H4 (cell line): Measurements from ENCODE around the gene TTC39B. TPM values are rescaled to one million over a fixed set of nuclear protein-coding genes. Genes with fewer than 3 reads are reported as not detected.
"Not testable (repeated sequence)": the region's sequence is repeated elsewhere in the genome, so short reads cannot be mapped to it uniquely, and the experiment has no call there.

Source experiments
- DNase-seq: peaks from one replicate; pipeline ENCODE4 v3.0.0-alpha.2; 2015; ENCODE audit warnings: low spot score
- total RNA-seq: library from RNA; depleted of rRNA; stranded (reverse); fragments of >200 nt; shearing (Covaris generic); gene quantifications from 2 replicates; pipeline ENCODE4 v1.2.3, GENCODE V29; 2014

The TTC39B gene
- total RNA-seq, 1 experiment from 2014 or later = 7.7 TPM

DNA sequence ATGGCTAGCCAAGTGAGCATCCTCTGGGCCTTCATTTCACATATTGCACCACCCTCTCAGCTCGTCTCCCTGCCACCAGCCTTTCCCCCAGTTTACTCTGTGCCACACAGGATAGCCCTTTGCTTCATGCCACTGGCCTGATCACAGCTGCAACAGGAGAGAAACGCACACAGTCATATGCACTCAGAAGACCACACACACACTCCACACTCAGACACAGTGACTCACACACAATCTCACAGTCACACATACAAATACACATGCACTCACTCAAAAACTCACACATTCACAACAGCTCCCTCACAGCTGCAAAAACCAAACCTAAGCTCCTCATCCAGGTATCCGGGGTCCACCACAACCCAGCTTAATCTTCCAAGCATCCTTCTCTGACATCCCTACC is 38.7 kb downstream of the TTC39B start:
- DNase-seq = no peak

DNA sequence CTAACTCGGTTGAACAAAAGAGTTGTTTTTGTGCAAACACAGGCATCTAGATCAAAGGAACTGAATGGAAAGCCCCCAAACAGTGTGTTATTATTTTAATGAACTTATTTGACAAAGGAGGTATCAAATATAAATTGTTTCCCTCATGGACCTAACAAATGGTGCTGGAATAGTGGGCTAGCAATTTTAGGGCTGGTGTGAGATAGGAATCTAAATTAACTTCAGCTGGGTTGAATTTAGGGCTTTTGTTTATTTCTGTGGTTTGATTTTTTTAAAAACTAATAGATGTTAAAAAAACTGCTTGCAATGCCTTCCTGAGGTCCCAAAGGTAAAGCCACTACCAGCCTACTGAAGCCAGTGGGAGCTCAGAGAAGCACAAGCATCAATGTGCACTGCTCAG is 42.1 kb downstream of the TTC39B start:
- no peak for DNase-seq

- no peak for DNase-seq
Measured at GRCh38 chr9:15262581-15262980, 44.4 kb downstream of the TTC39B start.

DNA sequence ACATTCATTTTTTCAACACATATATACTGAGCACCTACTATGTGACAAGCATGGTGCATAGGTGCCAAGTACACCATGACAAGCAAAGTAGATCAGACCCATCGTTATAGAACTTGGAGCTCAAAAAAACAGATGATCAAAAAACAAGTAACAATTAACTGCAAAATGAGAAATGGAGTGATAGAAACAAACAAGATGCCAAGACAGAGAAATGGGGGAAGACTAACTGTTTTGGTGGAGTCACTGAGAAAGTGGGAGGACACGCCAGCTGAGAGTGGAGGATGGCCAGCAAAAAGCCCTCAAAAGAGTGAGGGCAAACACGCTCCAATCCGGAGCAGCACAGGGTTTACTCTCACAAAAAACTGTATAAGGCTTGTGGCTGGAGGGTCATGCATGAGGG is 50.6 kb downstream of the TTC39B start:
- DNase-seq = no peak

DNA sequence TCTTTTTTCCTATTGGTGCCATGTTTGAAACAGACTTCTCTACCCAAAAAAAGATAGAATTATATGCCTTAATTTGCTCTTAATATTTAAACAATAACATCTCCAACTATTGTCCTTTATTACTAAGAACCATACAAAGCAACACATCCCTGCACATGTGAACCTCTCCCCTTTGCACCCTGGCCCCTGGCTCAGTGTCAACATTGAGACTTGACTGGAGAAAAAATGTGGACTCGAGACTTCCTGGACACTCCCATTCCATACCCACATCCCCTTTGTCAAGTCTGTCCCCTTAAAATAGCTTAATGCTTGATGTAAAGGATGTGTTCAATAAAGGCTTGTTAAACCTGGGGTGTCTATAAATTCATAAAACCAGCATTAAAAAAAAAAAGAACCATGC is 53.2 kb downstream of the TTC39B start:
- no peak for DNase-seq

GRCh38 chr9:15253197-15253596 is 53.8 kb downstream of the TTC39B start:
- DNase-seq = no peak

GRCh38 chr9:15249981-15250380 is 57.0 kb downstream of the TTC39B start:
- DNase-seq = no peak

- DNase-seq = peak; percentile 38
Measured at GRCh38 chr9:15249042-15249818, 57.8 kb downstream of the TTC39B start.

DNA sequence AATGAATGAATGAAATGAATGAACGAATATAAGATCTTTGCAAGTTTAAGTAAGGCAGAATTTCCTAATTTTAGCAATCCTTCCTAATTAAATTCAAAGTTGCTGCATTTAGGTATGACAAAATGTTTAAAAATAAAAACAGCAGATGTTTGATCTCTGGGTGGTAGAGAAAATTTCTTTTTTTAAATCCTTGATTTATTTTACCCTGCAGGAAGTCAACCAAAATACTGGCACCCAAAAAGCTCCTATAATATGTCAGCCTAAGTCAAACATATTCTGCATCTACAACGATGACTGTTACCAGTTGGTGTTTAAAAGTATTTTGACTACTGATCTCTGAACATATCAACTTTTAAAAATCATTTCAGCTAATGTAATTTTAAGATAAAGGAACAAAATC is 58.4 kb downstream of the TTC39B start:
- DNase-seq = no peak

- DNase-seq = no peak
Measured at GRCh38 chr9:15248081-15248480, 58.9 kb downstream of the TTC39B start.

- DNase-seq = no peak
Measured at GRCh38 chr9:15246708-15247107, 60.3 kb downstream of the TTC39B start.

DNA sequence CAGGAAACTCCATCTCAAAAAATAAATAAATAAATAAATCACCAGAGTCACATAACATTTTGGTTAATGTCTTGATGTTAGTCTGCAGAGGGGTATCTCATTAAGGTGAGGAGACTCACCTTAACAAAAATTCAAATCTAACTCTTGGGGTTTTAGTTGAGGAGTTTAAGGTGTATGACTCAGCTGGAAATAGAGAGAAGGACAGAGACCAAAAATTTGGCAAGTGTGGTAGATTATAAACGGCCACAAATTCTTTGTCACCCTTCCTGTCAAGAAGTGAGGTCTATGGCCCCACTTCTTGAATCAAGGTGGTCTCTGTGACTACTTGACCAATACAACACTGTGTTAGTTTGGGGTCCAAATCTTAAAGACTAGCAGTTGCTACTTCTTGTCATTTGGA is 60.8 kb downstream of the TTC39B start:
- DNase-seq = no peak

DNA sequence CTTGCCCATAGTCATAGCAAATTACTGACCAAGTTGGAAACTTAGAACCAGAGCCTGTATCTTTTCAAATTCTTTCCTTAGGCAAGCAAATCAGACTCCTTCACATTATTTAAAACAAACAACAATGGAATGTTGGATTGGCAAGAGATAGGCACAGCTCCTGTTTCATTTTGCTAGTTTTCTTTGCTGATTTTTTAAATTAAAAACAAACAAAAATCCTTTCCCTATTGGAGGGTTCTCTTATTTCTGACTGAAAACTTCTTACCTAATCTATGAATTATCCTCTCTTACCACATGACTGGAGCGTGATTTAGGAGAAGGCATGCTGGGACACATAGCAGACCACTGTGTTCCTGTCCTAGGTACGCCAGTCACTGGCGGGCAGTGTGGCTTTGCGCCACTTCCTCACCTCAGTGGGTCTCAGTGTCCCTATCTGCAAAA is 63.0 kb downstream of the TTC39B start:
- DNase-seq = peak; percentile 41

- peak; percentile 33 for DNase-seq
Measured at GRCh38 chr9:15243081-15243480, 63.9 kb downstream of the TTC39B start.

DNA sequence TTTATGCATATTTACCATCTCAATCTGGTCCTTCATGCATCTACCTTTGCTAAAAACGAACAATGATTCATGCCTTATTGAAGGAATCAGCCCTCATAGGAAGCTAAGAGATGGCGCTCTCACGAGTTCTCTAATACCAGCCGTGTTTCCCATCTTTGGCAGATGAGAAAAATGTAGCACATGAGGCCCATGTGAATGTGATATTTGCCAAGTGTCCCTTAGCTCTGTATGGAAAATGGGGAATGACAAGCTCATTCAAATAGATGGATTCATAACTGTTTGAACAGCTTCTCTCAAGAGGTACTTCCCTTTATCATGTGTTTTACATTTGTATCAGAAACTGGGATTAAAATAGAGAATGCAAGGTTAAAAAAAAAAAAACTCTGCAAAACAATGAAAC is 66.1 kb downstream of the TTC39B start:
- no peak for DNase-seq

DNA sequence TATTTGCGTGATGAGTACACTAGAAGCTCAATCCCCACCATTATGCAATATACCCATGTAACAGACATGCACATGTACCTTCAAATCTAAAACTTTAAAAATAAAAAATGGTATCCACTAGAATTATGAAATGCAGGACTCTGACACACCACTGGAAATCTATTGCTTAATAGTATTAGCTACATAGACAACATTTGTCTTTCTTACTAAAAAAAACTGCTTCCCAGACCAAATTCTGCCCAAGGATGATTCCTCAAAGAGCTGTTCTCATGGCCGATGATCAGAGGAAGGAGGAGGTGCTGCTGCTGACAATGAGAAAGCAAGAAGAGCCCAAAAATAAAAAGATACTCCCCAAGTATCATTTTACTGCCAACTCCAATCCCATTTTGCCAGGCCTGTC is 67.2 kb downstream of the TTC39B start:
- DNase-seq = no peak

- no peak for DNase-seq
Measured at GRCh38 chr9:15238646-15239045, 68.4 kb downstream of the TTC39B start.

GRCh38 chr9:15235658-15236057 is 71.4 kb downstream of the TTC39B start:
- DNase-seq = no peak

GRCh38 chr9:15233941-15234490 is 73.0 kb downstream of the TTC39B start:
- not testable (repeated sequence) for DNase-seq

DNA sequence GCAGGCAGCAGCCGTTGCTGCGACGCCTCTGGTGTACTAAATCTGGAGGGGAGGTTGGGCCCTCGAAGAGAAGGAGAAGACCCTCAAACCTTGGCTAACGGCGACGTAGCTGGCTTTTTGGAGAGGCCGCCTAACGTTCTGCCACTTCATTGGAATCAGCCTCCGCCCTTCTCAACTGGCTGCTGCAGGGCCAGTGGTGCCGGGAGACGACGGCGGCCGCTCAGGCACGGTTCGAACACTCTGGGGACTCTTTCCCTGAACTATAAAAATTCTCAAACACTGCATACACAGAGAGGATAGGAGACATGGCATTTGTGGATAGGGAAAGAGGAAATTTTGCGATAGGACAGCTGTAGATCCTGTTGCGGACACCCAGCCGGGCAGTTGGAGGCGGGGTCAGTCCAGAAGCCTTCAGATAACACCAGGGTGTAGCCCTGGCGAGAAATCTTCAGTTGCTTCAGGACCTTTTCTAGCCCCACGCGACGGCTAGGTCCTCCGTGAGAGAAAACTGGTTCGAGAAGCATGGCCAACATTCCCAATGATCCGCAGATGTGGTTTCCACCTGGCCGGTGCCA is 74.2 kb downstream of the TTC39B start:
- not testable (repeated sequence) for DNase-seq

DNA sequence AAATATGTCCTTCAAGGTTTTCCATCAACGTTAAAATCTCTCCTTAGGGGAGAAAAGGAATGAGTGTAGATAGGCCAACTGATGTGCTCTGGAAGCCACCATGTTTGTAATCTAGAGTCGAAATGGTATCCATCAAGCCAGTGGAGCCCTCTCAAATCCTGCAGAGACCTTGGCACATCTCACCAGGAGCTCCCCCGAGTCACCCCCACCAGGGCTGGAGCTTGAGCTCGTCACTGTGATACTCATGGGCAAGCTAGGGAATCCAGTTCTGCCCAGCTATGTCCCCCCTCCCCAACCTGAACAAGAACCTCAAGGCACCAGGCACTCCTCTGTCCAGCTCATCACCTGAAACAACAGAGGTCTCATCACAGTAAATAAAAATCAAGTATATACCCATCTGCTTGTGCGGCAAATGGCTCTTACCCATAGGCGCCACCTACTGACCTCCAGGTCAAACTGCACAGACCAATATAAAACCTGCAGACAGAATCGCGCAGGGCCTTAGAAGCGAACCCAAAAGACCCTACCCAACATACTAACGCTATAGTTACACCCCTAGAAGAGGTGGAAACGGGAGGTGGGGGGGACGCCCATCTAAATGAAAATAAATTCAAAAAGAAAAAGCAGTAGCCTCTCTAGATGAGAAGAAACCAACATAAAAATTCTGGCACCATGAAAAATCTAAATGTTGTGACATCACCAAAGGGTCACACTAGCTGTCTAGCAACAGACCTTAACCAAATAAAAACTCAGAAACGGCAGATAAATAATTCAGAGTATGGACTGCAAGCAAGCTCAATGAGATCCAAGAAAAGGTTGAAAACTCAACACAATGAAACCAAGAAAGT is 75.0 kb downstream of the TTC39B start:
- DNase-seq = peak; percentile 21

DNA sequence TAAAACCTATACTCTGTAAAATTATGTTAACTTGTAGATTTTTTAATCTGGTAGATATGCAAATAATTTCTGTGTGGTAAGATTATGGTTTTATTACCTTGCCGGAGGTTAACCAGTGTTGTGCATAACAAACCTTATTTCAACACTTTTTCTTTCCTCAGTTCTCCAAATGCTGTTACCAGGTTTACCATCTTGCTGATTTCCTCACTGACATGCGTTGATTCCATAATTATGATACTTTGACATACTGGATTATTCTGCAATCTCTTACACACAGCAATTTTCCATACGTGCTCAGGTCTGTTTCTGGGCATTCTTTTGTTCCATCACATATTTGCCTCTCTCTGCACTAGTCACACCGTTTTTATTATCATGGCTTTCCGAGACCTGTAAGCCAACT is 77.6 kb downstream of the TTC39B start:
- DNase-seq = no peak
